GM12891 (cell line): ENCODE data around the gene LCE2B. TPM values are rescaled to one million over a fixed set of nuclear protein-coding genes. Genes with fewer than 3 reads are reported as not detected.
"Not testable (repeated sequence)": the region's sequence is repeated elsewhere in the genome, so short reads cannot be mapped to it uniquely, and the experiment has no call there.

Experiments
- DNase-seq: peaks from one replicate; pipeline ENCODE4 v3.0.0; 2011; ENCODE audit warnings: low spot score; ENCODE audit not compliant: insufficient read length
- FAIRE-seq: peaks from 2 replicates; lab custom pipeline; 2011; peaks lifted over from hg19 to GRCh38; lab: Jason Lieb, UNC
- PAX5 ChIP-seq: IDR thresholded peaks from 2 replicates; pipeline ENCODE4 v1.6.1; 2011; ENCODE audit warnings: low read length, moderate library complexity, mild to moderate bottlenecking; ENCODE audit not compliant: insufficient read depth, severe bottlenecking
- POLR2A ChIP-seq: IDR thresholded peaks from 2 replicates; pipeline ENCODE4 v1.6.1; 2011; ENCODE audit warnings: low read depth, low read length, control low read depth
- POLR2AphosphoS5 ChIP-seq: IDR thresholded peaks from 2 replicates; pipeline ENCODE4 v1.6.1; 2011; ENCODE audit warnings: low read depth, low read length, control low read depth
- POU2F2 ChIP-seq: IDR thresholded peaks from 2 replicates; pipeline ENCODE4 v1.6.1; 2011; ENCODE audit warnings: low read depth, mild to moderate bottlenecking, control low read depth, low read length, moderate library complexity
- SPI1 ChIP-seq: IDR thresholded peaks from 2 replicates; pipeline ENCODE4 v1.6.1; 2011; ENCODE audit warnings: low read depth, low read length, control low read depth
- TAF1 ChIP-seq: IDR thresholded peaks from 2 replicates; pipeline ENCODE4 v1.6.1; 2011; ENCODE audit warnings: low read depth, low read length, control low read depth
- polyA plus RNA-seq: library from polyadenylated mRNA; unstranded; fragments of >200 nt; gene quantifications from one replicate; pipeline ENCODE4 v1.2.1, GENCODE V29; 2012; ENCODE audit warnings: low read depth, missing spikeins, inconsistent platforms; ENCODE audit not compliant: missing spikeins

LCE2B gene, protein sequence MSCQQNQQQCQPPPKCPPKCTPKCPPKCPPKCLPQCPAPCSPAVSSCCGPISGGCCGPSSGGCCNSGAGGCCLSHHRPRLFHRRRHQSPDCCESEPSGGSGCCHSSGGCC
- not detected for polyA plus RNA-seq

GRCh38 chr1:152685823-152686222, at the start of gene LCE2B:
TSS of gene LCE2B (plus strand) at chr1:152686123. CDS start at chr1:152686844, 721 bp downstream.
- not testable (repeated sequence) for DNase-seq, FAIRE-seq

DNA sequence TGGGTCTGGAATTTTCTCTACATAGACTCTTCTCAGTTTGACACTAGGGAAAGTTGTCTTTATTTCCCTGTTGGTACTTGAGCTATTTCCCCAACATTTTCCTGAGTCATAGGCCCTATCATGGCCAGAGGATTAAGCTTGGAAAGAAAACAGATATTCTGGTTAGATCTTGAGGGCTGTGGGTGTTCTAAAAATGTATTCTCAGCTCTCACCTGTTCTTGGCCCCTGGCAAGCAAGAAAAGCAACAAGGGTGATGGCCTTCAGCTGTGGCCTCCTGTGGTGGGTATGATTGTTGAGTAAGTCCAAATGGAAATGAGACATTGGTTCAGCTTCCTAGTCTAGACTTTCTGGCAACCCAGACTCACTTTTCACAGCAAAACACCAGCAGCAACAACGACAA, 45.6 kb upstream of the LCE2B start:
- TF ChIP-seq POU2F2, result no peak
- no peak for TF ChIP-seq SPI1
- FAIRE-seq, result no peak
- DNase-seq, result no peak

DNA sequence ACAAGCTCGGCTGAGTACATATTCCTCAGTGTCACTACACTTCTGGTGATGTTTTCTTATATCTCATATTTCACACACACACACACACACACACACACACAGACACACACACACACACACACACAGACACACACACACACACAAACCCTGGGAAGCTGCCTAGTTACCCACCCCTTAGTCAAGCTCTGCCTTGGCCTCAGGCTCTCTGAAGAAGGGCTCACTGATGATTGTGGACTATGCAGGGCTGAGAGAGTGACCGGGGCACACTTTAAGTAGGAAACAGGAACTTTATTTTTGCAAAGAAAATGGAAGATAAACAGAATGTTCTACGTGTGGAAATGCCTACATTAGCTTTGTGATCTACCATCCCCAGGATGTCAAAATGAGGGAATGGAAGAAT, 42.0 kb upstream of the LCE2B start:
- TF ChIP-seq POU2F2 (no peak), SPI1 (no peak), POLR2AphosphoS5 (no peak), PAX5 (no peak)
- DNase-seq (no peak), FAIRE-seq (no peak)

GRCh38 chr1:152645146-152645545, 40.8 kb upstream of the LCE2B start:
- FAIRE-seq (no peak), DNase-seq (no peak)
- TF ChIP-seq SPI1 (no peak), POU2F2 (no peak), TAF1 (no peak), PAX5 (no peak), POLR2AphosphoS5 (no peak), POLR2A (no peak)

- FAIRE-seq, result no peak
Observed at GRCh38 chr1:152646656-152647055, 39.3 kb upstream of the LCE2B start.

GRCh38 chr1:152654110-152654509, 31.8 kb upstream of the LCE2B start:
- FAIRE-seq (no peak), DNase-seq (peak; percentile 11)
- no peak for TF ChIP-seq POLR2A
- no peak for TF ChIP-seq PAX5
- TF ChIP-seq TAF1, result no peak
- no peak for TF ChIP-seq POLR2AphosphoS5

More at GRCh38 chr1:152646656-152647055, 39.3 kb upstream of the LCE2B start:
- no peak for DNase-seq
- TF ChIP-seq PAX5, result no peak
- no peak for TF ChIP-seq TAF1
- TF ChIP-seq POU2F2, result no peak
- no peak for TF ChIP-seq POLR2AphosphoS5

GRCh38 chr1:152656459-152656858, 29.5 kb upstream of the LCE2B start:
- TF ChIP-seq SPI1 (no peak), POLR2A (no peak), POU2F2 (no peak), PAX5 (no peak), POLR2AphosphoS5 (no peak), TAF1 (no peak)
- FAIRE-seq (no peak), DNase-seq (no peak)

- FAIRE-seq (no peak), DNase-seq (no peak)
- TF ChIP-seq POLR2AphosphoS5, result no peak
- TF ChIP-seq SPI1, result no peak
- no peak for TF ChIP-seq POLR2A
- no peak for TF ChIP-seq PAX5
- TF ChIP-seq TAF1, result no peak
- no peak for TF ChIP-seq POU2F2
Observed at GRCh38 chr1:152657677-152658076, 28.2 kb upstream of the LCE2B start.

DNA sequence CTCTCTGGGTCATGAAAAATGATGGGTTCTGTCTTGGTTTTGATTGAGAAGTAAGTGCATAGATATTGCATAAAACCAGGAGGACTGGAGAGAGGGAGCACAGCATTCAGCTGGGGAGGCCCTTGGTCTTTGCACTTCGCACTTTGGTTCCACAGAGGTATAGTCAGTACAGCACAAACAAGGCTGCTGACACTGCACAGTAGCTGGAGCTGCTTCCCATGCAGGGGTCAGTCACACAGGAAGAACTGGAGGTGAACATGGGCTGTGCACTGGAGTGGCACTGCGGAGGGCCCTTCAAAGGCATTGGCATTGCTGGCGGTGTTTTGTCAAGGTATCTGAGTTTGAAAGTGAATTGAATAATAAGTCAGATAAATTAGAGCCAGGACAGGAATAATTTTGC, 27.3 kb upstream of the LCE2B start:
- TF ChIP-seq SPI1 (no peak), TAF1 (no peak), POLR2AphosphoS5 (no peak), POLR2A (no peak)
- no peak for FAIRE-seq
- no peak for DNase-seq

DNA sequence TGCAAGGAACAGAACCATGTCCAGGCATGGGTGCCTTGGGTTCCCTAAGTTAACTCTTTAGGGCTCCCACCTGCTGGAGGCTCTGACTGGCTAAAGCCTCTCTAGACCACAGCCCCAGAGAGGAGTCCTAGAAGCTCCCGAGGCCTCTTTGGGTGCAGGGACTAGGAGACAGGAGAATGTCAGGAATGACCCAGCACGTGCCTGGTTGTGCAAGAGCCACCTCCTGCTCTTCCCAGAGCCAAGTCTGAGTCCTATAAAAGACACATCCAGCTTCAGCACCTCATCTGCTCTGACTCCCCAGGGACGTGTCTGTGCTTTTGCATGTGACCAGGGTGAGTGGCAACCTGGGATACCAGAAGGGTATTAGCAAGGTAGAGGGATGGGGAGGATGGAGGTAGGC, 22.8 kb upstream of the LCE2B start, which contains the start of gene LCE2D:
LCE2D (plus strand) TSS at position 283 of the 400 bp plus-strand sequence. CDS start 726 bp downstream, outside the sequence.
- FAIRE-seq (no peak), DNase-seq (no peak)
- TF ChIP-seq SPI1 (no peak), POU2F2 (no peak), TAF1 (no peak), POLR2A (no peak), PAX5 (no peak), POLR2AphosphoS5 (no peak)

GRCh38 chr1:152666171-152666570, 19.8 kb upstream of the LCE2B start:
- FAIRE-seq, DNase-seq: not testable (repeated sequence)
